ENCODE results near the gene AJM1. TPM values are rescaled to one million over a fixed set of nuclear protein-coding genes. Genes with fewer than 3 reads are reported as not detected.

AJM1 gene
- total and polyA plus RNA-seq, 2 of the 8 experiments (the other 6 are each of a cell fraction or from before 2014, with no cell fraction given), result 0.12 to 0.97 TPM

DNA sequence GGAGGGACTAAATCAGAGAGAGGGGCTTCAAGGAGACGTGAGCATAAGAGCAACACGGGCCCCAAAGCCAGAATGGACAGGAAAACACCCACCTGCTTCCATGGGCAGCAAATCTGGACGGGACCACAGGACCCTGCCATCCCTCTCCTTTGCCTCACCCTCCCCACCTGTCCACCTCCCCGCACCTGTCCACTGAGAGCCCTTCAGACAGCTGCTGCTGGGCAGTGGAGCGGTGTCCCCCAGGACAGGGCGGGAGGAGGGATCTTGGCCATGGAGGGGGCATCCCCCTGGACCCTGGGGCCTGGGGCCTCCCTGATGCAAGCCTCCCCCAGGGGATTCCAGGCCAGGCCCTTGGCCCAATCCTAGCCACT, 43.6 kb upstream of the AJM1 start:
- no peak overlapping the region for H3K9ac ChIP-seq (replicated peaks in 1 of 4; ENCODE audit: extremely low read depth in 1 of 4, low read depth in 3 of 4, low read length in 3 of 4)
- H3K27ac ChIP-seq (ENCODE audit: low read depth, low read length), result no peak overlapping the region
- no peak overlapping the region; the same call in 1 of the 2 replicates for H2BK5ac ChIP-seq (ENCODE audit: low read depth, low read length)
- H3K23ac ChIP-seq (ENCODE audit: insufficient read length), result no peak overlapping the region
- peaks cover 15% of the 10 kb centered on the region; the same call in 1 of the 2 replicates for H3K23me2 ChIP-seq (ENCODE audit: low read depth, low read length)
- H4K20me1 ChIP-seq (replicated peaks in 1 of 2; ENCODE audit: control insufficient read depth in 1 of 2, insufficient read depth in 2 of 2, low read length in 2 of 2), result peaks cover 0 to 2% of the 10 kb centered on the region in 2 experiments
- H3K14ac ChIP-seq (ENCODE audit: insufficient read length), result no peak overlapping the region
- ChIA-PET CTCF (ENCODE audit: partially characterized antibody) (interaction anchor here (0.9 to 2.5 kb wide), 5 partner anchors 11 to 86 kb away, joined by 3 to 10 read pairs (median 4); partner anchors contain the start of genes AJM1 and LCN8), POLR2A (ENCODE audit: partially characterized antibody) (interaction anchor here (0.9 to 2.2 kb wide), 3 partner anchors 10 to 70 kb away, joined by 3 to 12 read pairs (median 4); partner anchors contain the start of gene RABL6)
- no peak overlapping the region for H2BK15ac ChIP-seq (ENCODE audit: low read length)
- no peak overlapping the region for H3K4me3 ChIP-seq (ENCODE audit: extremely low read depth in 1 of 4, insufficient read depth in 2 of 4, low read depth in 3 of 4, low read length in 4 of 4)
- no peak overlapping the region for H2AFZ ChIP-seq (ENCODE audit: low read length)
- no peak overlapping the region for H2AK5ac ChIP-seq (ENCODE audit: low read depth, low read length)
- WGBS, 2 experiments (ENCODE audit: extremely low coverage in 1 of 2, insufficient coverage in 1 of 2, insufficient read length in 1 of 2, insufficient replicate concordance in 2 of 2, low coverage in 1 of 2, low lambda C conversion rate in 2 of 2, missing lambda C conversion rate in 1 of 2), result 93% methylated on average over 6 of the region's 6 CpGs; no CpG with 5 or more reads in 1 of the 2 experiments
- no peak overlapping the region for H2BK20ac ChIP-seq (ENCODE audit: low read length)
- H2BK120ac ChIP-seq (replicated peaks; ENCODE audit: low read depth, low read length), result no peak overlapping the region
- peak overlapping the region in 1 of 2 experiments; percentile 93; a peak in 1 of 4 replicates for H3K4me2 ChIP-seq (ENCODE audit: insufficient read depth in 1 of 2, low read depth in 2 of 2, low read length in 2 of 2)
- H3K4me1 ChIP-seq (replicated peaks in 1 of 4; ENCODE audit: control insufficient read depth in 3 of 4, insufficient read depth in 4 of 4, low read length in 3 of 4), result peaks cover 0 to 17% (median 10%) of the 10 kb centered on the region in 4 experiments; a peak in 6 of 7 replicates
- no peak overlapping the region for H4K91ac ChIP-seq (replicated peaks; ENCODE audit: insufficient read length, low read length)
- no peak for DNase-seq (ENCODE audit: low read depth in 1 of 2, low spot score in 2 of 2)
- H3K4ac ChIP-seq (replicated peaks; ENCODE audit: insufficient read length, low read depth, low read length), result no peak overlapping the region
- H3K36me3 ChIP-seq (ENCODE audit: control insufficient read depth in 2 of 4, insufficient read depth in 4 of 4, low read length in 3 of 4), result no peaks in the 10 kb centered on the region
- no peaks in the 10 kb centered on the region for H3K79me2 ChIP-seq (ENCODE audit: control insufficient read depth in 1 of 2, insufficient read depth in 2 of 2, low read length in 2 of 2)
- no peak for FAIRE-seq
- H3K9me3 ChIP-seq (ENCODE audit: insufficient read depth in 2 of 2, low read depth in 1 of 2, low read length in 1 of 2), result no peaks in the 10 kb centered on the region
- H3K27me3 ChIP-seq (replicated peaks in 1 of 4; ENCODE audit: control insufficient read depth in 3 of 4, extremely low read depth in 1 of 4, insufficient read depth in 3 of 4, low read length in 3 of 4), result peaks cover 0 to 21% (median 11%) of the 10 kb centered on the region in 4 experiments; a peak in 5 of 7 replicates
- peak overlapping the region; percentile 35; the same call in 1 of the 2 replicates for H4K8ac ChIP-seq (ENCODE audit: extremely low read depth, insufficient read depth, low read length)
- no peak overlapping the region for H2BK12ac ChIP-seq (ENCODE audit: low read depth, low read length)
- no peak overlapping the region for H4K5ac ChIP-seq (ENCODE audit: insufficient read length, low read depth, low read length)
- no peak overlapping the region for H3K56ac ChIP-seq (replicated peaks; ENCODE audit: insufficient read length, low read depth, low read length)
- no peak overlapping the region for H3K18ac ChIP-seq (ENCODE audit: extremely low read depth, low read length)
- no peaks in the 10 kb centered on the region; the same call in 1 of the 2 replicates for H3K79me1 ChIP-seq (ENCODE audit: low read depth, low read length)
- TF ChIP-seq RAD21 (IDR thresholded peaks at IDR 0.05 in 1 of 2, conservative IDR thresholded peaks at IDR 0.05 in 1 of 2; ENCODE audit: low read depth in 2 of 2, low read length in 2 of 2) (no peak), SUZ12 (IDR thresholded peaks at IDR 0.05; ENCODE audit: low read length) (no peak), ZNF274 (IDR thresholded peaks at IDR 0.05; ENCODE audit: borderline replicate concordance, extremely low read depth, low read length) (no peak), RNF2 (IDR thresholded peaks at IDR 0.05; ENCODE audit: borderline replicate concordance, low read depth, low read length, missing control alignments, poor library complexity, severe bottlenecking) (no peak), CBX5 (IDR thresholded peaks at IDR 0.05; ENCODE audit: low read depth, low read length) (no peak), SIX5 (IDR thresholded peaks at IDR 0.05; ENCODE audit: low read depth, low read length) (no peak), POLR2A (IDR thresholded peaks at IDR 0.05; ENCODE audit: control extremely low read depth in 1 of 2, low read depth in 2 of 2, low read length in 2 of 2) (no peak), BCL11A (IDR thresholded peaks at IDR 0.05; ENCODE audit: low read depth in 2 of 2, low read length in 2 of 2) (no peak), NRF1 (IDR thresholded peaks at IDR 0.05; ENCODE audit: low read depth, low read length) (no peak), TEAD4 (IDR thresholded peaks at IDR 0.05; ENCODE audit: low read depth, low read length) (no peak)
- TF ChIP-seq, protein P1, sequence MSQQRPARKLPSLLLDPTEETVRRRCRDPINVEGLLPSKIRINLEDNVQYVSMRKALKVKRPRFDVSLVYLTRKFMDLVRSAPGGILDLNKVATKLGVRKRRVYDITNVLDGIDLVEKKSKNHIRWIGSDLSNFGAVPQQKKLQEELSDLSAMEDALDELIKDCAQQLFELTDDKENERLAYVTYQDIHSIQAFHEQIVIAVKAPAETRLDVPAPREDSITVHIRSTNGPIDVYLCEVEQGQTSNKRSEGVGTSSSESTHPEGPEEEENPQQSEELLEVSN (IDR thresholded peaks at IDR 0.05), result no peak

Data from H1 (cell line).